Aorta (tissue), 5 donors: ENCODE data around the gene A3GALT2. TPM values are rescaled to one million over a fixed set of nuclear protein-coding genes. Genes with fewer than 3 reads are reported as not detected.
A peak's percentile ranks its signal among the peaks of the same experiment; 100 is the strongest.

Source experiments
- ATAC-seq: fragments of 200-7000 bp; cut with Tn5 transposase; one replicate; pipeline ENCODE4 v1.9.1; 2022; ENCODE audit warnings: moderate library complexity; ENCODE audit not compliant: low FRiP score
- DNase-seq, 2 donors: peaks; one replicate each; pipeline ENCODE4 v3.0.0-alpha.2; 2020
- H3K27ac ChIP-seq, 2 donors: one replicate each; pipeline ENCODE4 v1.5.1; 2013; ENCODE audit warnings: low read length in 2 of 2, mild to moderate bottlenecking in 2 of 2, moderate library complexity in 2 of 2, control low read depth in 1 of 2, inconsistent platforms in 1 of 2, low read depth in 1 of 2
- H3K27me3 ChIP-seq, 2 donors: one replicate each; pipeline ENCODE4 v1.6.1; 2013; ENCODE audit warnings: control low read depth in 1 of 2, low read length in 1 of 2, mild to moderate bottlenecking in 1 of 2, moderate library complexity in 1 of 2; ENCODE audit not compliant: insufficient read depth in 2 of 2, control insufficient read depth in 1 of 2
- H3K36me3 ChIP-seq, 2 donors: one replicate each; pipeline ENCODE4 v1.6.1; 2013; ENCODE audit warnings: control low read depth in 1 of 2, low read length in 1 of 2, mild to moderate bottlenecking in 1 of 2; ENCODE audit not compliant: insufficient read depth in 2 of 2, control insufficient read depth in 1 of 2
- H3K4me1 ChIP-seq, 2 donors: one replicate each; pipeline ENCODE4 v1.6.1; 2013; ENCODE audit warnings: low read length in 2 of 2, control low read depth in 1 of 2, mild to moderate bottlenecking in 1 of 2, moderate library complexity in 1 of 2; ENCODE audit not compliant: insufficient read depth in 2 of 2, control insufficient read depth in 1 of 2
- H3K4me3 ChIP-seq, 2 donors: one replicate each; pipeline ENCODE4 v1.5.1; 2013; ENCODE audit warnings: low read length in 2 of 2, control low read depth in 1 of 2, mild to moderate bottlenecking in 1 of 2
- H3K9me3 ChIP-seq: one replicate; pipeline ENCODE4 v1.6.1; 2013; ENCODE audit warnings: mild to moderate bottlenecking, low read length; ENCODE audit not compliant: control insufficient read depth
- WGBS, 2 donors: extraction: QIAGEN DNeasy Blood & Tissue Kit; methylation state at CpG; one replicate each; pipeline ENCODE4 v1.1.7; 2013; 5-methylcytosine and 5-hydroxymethylcytosine counted together
- intact Hi-C, 2 donors: fragments of 100-400 bp; cut with DNase I; formaldehyde crosslinking; loops; one replicate each; pipeline versions ENCODE4 v1.14.2 to v1.15.0; 2022
- polyA plus RNA-seq, 2 donors: library from polyadenylated mRNA; stranded (reverse); fragments of 200-250 nt; gene quantifications; one replicate each; pipeline ENCODE4 v1.2.3, GENCODE V29; 2013
- total RNA-seq, 2 donors: library from RNA; stranded (reverse); fragmentation: NEBNext Ultra II Directional; extraction: Animal tissue kit (Norgen Biotek cat#: 25700); gene quantifications; one replicate each; pipeline ENCODE4 v1.2.1, GENCODE V29; 2021
- donor health status: healthy with polysubstance abuse.
- donor health status: Bipolar disorder and iron deficiency.
- donor health status: DM: no; HTN: no; CAD: no.
- donor health status: DM: no; HTN: no; CAD: no.
- donor health status: DM: yes; HTN: yes; CAD: no.

A3GALT2 gene
- total and polyA plus RNA-seq, 4 donors = 0.36 to 0.81 TPM; not detected in 2

- H3K9me3 ChIP-seq = no peaks in the 10 kb centered on the region
- 13 to 18% methylated on average over 93 to 113 of the region's 113 CpGs for WGBS, 2 donors
- no peaks in the 10 kb centered on the region for H3K36me3 ChIP-seq
- H3K27me3 ChIP-seq = no peaks in the 10 kb centered on the region
- no peak overlapping the region for H3K27ac ChIP-seq
- ATAC-seq (peak; percentile 52), DNase-seq (peak; percentile 64 to 82)
- H3K4me3 ChIP-seq = no peak overlapping the region
- no peaks in the 10 kb centered on the region for H3K4me1 ChIP-seq
- intact Hi-C loops = no loop called here
Observed at GRCh38 chr1:33306653-33307493, 14.0 kb downstream of the A3GALT2 start.

GRCh38 chr1:33305816-33306652 lies 14.9 kb downstream of the A3GALT2 start:
- no peaks in the 10 kb centered on the region for H3K4me1 ChIP-seq
- ATAC-seq (no peak), DNase-seq (peak in 1 of 2 donors; percentile 63)
- H3K4me3 ChIP-seq = no peak overlapping the region
- intact Hi-C loops = no loop called here
- no peaks in the 10 kb centered on the region for H3K9me3 ChIP-seq
- H3K27me3 ChIP-seq = no peaks in the 10 kb centered on the region
- no peak overlapping the region for H3K27ac ChIP-seq
- WGBS, 2 donors = 70 to 74% methylated on average over 20 of the region's 20 CpGs
- no peaks in the 10 kb centered on the region for H3K36me3 ChIP-seq

GRCh38 chr1:33305016-33305415 lies 15.9 kb downstream of the A3GALT2 start:
- no peaks in the 10 kb centered on the region for H3K27me3 ChIP-seq
- H3K9me3 ChIP-seq = no peaks in the 10 kb centered on the region
- H3K36me3 ChIP-seq = no peaks in the 10 kb centered on the region
- WGBS, 2 donors = 90 to 91% methylated on average over 5 of the region's 5 CpGs
- no peak overlapping the region for H3K27ac ChIP-seq
- no peak overlapping the region for H3K4me3 ChIP-seq
- intact Hi-C loops = no loop called here
- DNase-seq (peak in 1 of 2 donors; percentile 10), ATAC-seq (no peak)
- H3K4me1 ChIP-seq = no peaks in the 10 kb centered on the region

GRCh38 chr1:33302325-33302724 lies 18.6 kb downstream of the A3GALT2 start:
- ATAC-seq (no peak), DNase-seq (peak in 1 of 2 donors; percentile 23)
- intact Hi-C loops = no loop called here
- Histone ChIP-seq H3K27ac (no peak overlapping the region), H3K9me3 (no peaks in the 10 kb centered on the region), H3K36me3 (no peaks in the 10 kb centered on the region), H3K4me1 (no peaks in the 10 kb centered on the region), H3K27me3 (no peaks in the 10 kb centered on the region), H3K4me3 (no peak overlapping the region)
- WGBS, 2 donors = 88 to 91% methylated on average over 1 of the region's 1 CpG

GRCh38 chr1:33301273-33301984 lies 19.5 kb downstream of the A3GALT2 start:
- no peaks in the 10 kb centered on the region for H3K27me3 ChIP-seq
- no peaks in the 10 kb centered on the region for H3K4me1 ChIP-seq
- H3K27ac ChIP-seq = no peak overlapping the region
- WGBS, 2 donors = 80 to 84% methylated on average over 4 of the region's 4 CpGs
- H3K4me3 ChIP-seq = no peak overlapping the region
- intact Hi-C loops = no loop called here
- peak; percentile 34 for ATAC-seq
- no peaks in the 10 kb centered on the region for H3K9me3 ChIP-seq
- DNase-seq = peak in 1 of 2 donors; percentile 39
- no peaks in the 10 kb centered on the region for H3K36me3 ChIP-seq

- Histone ChIP-seq H3K36me3 (no peaks in the 10 kb centered on the region), H3K9me3 (no peaks in the 10 kb centered on the region), H3K27ac (no peak overlapping the region), H3K4me1 (no peaks in the 10 kb centered on the region), H3K27me3 (no peaks in the 10 kb centered on the region), H3K4me3 (no peak overlapping the region)
- 57 to 74% methylated on average over 5 of the region's 5 CpGs for WGBS, 2 donors
- peak; percentile 76 to 79 for DNase-seq
- intact Hi-C loops = no loop called here
- peak; percentile 44 for ATAC-seq
Observed at GRCh38 chr1:33300673-33301072, 20.2 kb downstream of the A3GALT2 start.

GRCh38 chr1:33299461-33300155 lies 21.3 kb downstream of the A3GALT2 start:
- H3K27ac ChIP-seq = no peak overlapping the region
- intact Hi-C loops = loop anchor here (5.0 to 10.0 kb wide), 4 partner anchors 38 to 315 kb away; no protein-coding TSS in a partner anchor

More at GRCh38 chr1:33299461-33300155, 21.3 kb downstream of the A3GALT2 start:
- H3K27me3 ChIP-seq = no peaks in the 10 kb centered on the region
- WGBS, 2 donors = 70 to 75% methylated on average over 15 of the region's 15 CpGs
- ATAC-seq = no peak
- no peaks in the 10 kb centered on the region for H3K9me3 ChIP-seq
- peak; percentile 35 to 70 for DNase-seq
- no peaks in the 10 kb centered on the region for H3K4me1 ChIP-seq
- no peaks in the 10 kb centered on the region for H3K36me3 ChIP-seq
- no peak overlapping the region for H3K4me3 ChIP-seq
